ENCODE data around the gene CAST.
"Not testable (repeated sequence)": the region's sequence is repeated elsewhere in the genome, so short reads cannot be mapped to it uniquely, and the experiment has no call there.

CAST gene

GRCh38 chr5:96794757-96795156 is 132.6 kb downstream of the CAST start:
- in situ Hi-C loops (cut with MboI; ENCODE audit: low pct_unique_long_range_greater_than_20kb, low sequenced_read_pairs, unreplicated experiment) = no loop called here
- DNase-seq (ENCODE audit: low spot score) = no peak
- TF ChIP-seq CTCF (IDR thresholded peaks at IDR 0.05; ENCODE audit: extremely low read depth, insufficient read depth, missing control alignments) = no peak

- in situ Hi-C loops (cut with MboI; ENCODE audit: low pct_unique_long_range_greater_than_20kb, low sequenced_read_pairs, unreplicated experiment) = no loop called here
- TF ChIP-seq CTCF (IDR thresholded peaks at IDR 0.05; ENCODE audit: extremely low read depth, insufficient read depth, missing control alignments) = no peak
- no peak for DNase-seq (ENCODE audit: low spot score)
These were observed 133.4 kb downstream of the CAST start for GRCh38 chr5:96795626-96796025.

GRCh38 chr5:96796434-96796833 is 134.3 kb downstream of the CAST start:
- TF ChIP-seq CTCF (IDR thresholded peaks at IDR 0.05; ENCODE audit: extremely low read depth, insufficient read depth, missing control alignments) = no peak
- in situ Hi-C loops (cut with MboI; ENCODE audit: low pct_unique_long_range_greater_than_20kb, low sequenced_read_pairs, unreplicated experiment) = no loop called here

GRCh38 chr5:96801718-96802117 is 139.5 kb downstream of the CAST start:
- DNase-seq (ENCODE audit: low spot score); in situ Hi-C loops (cut with MboI; ENCODE audit: low pct_unique_long_range_greater_than_20kb, low sequenced_read_pairs, unreplicated experiment): not testable (repeated sequence)

More at GRCh38 chr5:96796434-96796833, 134.3 kb downstream of the CAST start:
- no peak for DNase-seq (ENCODE audit: low spot score)

GRCh38 chr5:96807075-96807654 is 145.0 kb downstream of the CAST start:
- in situ Hi-C loops (cut with MboI; ENCODE audit: low pct_unique_long_range_greater_than_20kb, low sequenced_read_pairs, unreplicated experiment) = no loop called here
- DNase-seq (ENCODE audit: low spot score) = peak; percentile 66
- TF ChIP-seq CTCF (IDR thresholded peaks at IDR 0.05; ENCODE audit: extremely low read depth, insufficient read depth, missing control alignments) = no peak

GRCh38 chr5:96808541-96808828 is 146.3 kb downstream of the CAST start:
- no peak for DNase-seq (ENCODE audit: low spot score)
- TF ChIP-seq CTCF (IDR thresholded peaks at IDR 0.05; ENCODE audit: extremely low read depth, insufficient read depth, missing control alignments) = no peak
- in situ Hi-C loops (cut with MboI; ENCODE audit: low pct_unique_long_range_greater_than_20kb, low sequenced_read_pairs, unreplicated experiment) = no loop called here

- in situ Hi-C loops (cut with MboI; ENCODE audit: low pct_unique_long_range_greater_than_20kb, low sequenced_read_pairs, unreplicated experiment) = no loop called here
- no peak for TF ChIP-seq CTCF (IDR thresholded peaks at IDR 0.05; ENCODE audit: extremely low read depth, insufficient read depth, missing control alignments)
These were observed 146.8 kb downstream of the CAST start for GRCh38 chr5:96808868-96809558.

More at GRCh38 chr5:96808868-96809558, 146.8 kb downstream of the CAST start:
- no peak for DNase-seq (ENCODE audit: low spot score)

Data from GM13977 (cell line).